Activated naive CD4-positive, alpha-beta T cell treated with anti-CD3 and anti-CD28 coated beads for 36 hours (primary cell): ENCODE data around the gene GPBAR1. TPM values are rescaled to one million over a fixed set of nuclear protein-coding genes. Genes with fewer than 3 reads are reported as not detected.

Experiments used
- CTCF ChIA-PET: fragments of 350-600 bp; sonication (Branson Sonifier 250); formaldehyde crosslinking; loops from one replicate; lab custom pipeline; 2021; ENCODE audit warnings: antibody characterized with exemption; lab: Charles Lee
- DNase-seq: peaks from one replicate; pipeline ENCODE4 v3.0.0-alpha.2; 2020
- H3K27ac Mint-ChIP-seq: one replicate; pipeline ENCODE4 v1.8.0; 2021; ENCODE audit warnings: mild to moderate bottlenecking, mixed read lengths
- H3K27me3 Mint-ChIP-seq: one replicate; pipeline ENCODE4 v1.8.0; 2021; ENCODE audit warnings: low read depth, mixed read lengths
- H3K36me3 Mint-ChIP-seq: one replicate; pipeline ENCODE4 v1.8.0; 2021; ENCODE audit warnings: low read depth, mixed read lengths
- H3K4me1 Mint-ChIP-seq: one replicate; pipeline ENCODE4 v1.8.0; 2021; ENCODE audit warnings: low read depth, mixed read lengths
- H3K4me3 Mint-ChIP-seq: one replicate; pipeline ENCODE4 v1.8.0; 2021; ENCODE audit warnings: mild to moderate bottlenecking, moderate library complexity, mixed read lengths
- H3K9me3 Mint-ChIP-seq: one replicate; pipeline ENCODE4 v1.8.0; 2021; ENCODE audit warnings: mixed read lengths
- intact Hi-C: fragments of 100-400 bp; cut with micrococcal nuclease; formaldehyde crosslinking; loops from one replicate; pipeline ENCODE4 v1.15.1; 2023
- total RNA-seq, 2 experiments: library from RNA; stranded (reverse); gene quantifications; one replicate each; pipeline ENCODE4 v1.2.3, GENCODE V29; 2021

GPBAR1 gene
- total RNA-seq, 2 experiments from 2014 or later: 0.10 TPM; not detected in 1

DNA sequence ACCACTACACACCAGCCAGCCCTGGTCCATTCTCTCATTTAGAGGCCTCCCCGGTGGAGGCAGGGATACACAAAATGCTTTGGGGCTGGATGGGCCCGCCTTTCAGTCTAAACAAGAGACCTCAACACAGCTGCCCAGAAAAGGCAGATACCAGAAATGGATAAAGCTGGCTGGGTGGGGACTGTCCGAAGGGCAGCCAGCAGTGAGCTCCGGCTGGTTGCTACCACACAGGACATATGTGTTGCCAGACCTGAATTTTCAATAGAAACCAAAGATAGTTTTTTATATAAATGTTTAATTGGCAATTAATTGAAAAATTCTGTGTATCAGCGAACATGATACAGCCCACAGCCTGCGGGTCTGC lies 1.4 kb downstream of the GPBAR1 start:
- no peak overlapping the region for H3K4me3 Mint-ChIP-seq
- peaks cover 10% of the 10 kb centered on the region for H3K36me3 Mint-ChIP-seq
- no peak for DNase-seq
- H3K9me3 Mint-ChIP-seq: no peaks in the 10 kb centered on the region
- CTCF ChIA-PET: interaction anchor here (0.8 kb wide), 1 partner anchor 11 kb away, joined by 3 read pairs; no protein-coding TSS in a partner anchor
- intact Hi-C loops: no loop called here
- H3K27ac Mint-ChIP-seq: no peak overlapping the region
- H3K27me3 Mint-ChIP-seq: no peaks in the 10 kb centered on the region
- peaks cover 19% of the 10 kb centered on the region for H3K4me1 Mint-ChIP-seq

DNA sequence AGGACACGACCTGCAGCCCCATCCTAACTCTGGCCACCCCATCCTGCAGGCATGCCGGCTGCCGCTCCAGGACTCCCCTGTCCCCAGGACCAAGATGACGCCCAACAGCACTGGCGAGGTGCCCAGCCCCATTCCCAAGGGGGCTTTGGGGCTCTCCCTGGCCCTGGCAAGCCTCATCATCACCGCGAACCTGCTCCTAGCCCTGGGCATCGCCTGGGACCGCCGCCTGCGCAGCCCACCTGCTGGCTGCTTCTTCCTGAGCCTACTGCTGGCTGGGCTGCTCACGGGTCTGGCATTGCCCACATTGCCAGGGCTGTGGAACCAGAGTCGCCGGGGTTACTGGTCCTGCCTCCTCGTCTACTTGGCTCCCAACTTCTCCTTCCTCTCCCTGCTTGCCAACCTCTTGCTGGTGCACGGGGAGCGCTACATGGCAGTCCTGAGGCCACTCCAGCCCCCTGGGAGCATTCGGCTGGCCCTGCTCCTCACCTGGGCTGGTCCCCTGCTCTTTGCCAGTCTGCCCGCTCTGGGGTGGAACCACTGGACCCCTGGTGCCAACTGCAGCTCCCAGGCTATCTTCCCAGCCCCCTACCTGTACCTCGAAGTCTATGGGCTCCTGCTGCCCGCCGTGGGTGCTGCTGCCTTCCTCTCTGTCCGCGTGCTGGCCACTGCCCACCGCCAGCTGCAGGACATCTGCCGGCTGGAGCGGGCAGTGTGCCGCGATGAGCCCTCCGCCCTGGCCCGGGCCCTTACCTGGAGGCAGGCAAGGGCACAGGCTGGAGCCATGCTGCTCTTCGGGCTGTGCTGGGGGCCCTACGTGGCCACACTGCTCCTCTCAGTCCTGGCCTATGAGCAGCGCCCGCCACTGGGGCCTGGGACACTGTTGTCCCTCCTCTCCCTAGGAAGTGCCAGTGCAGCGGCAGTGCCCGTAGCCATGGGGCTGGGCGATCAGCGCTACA lies 2.1 kb downstream of the GPBAR1 start:
- H3K4me3 Mint-ChIP-seq: no peak overlapping the region
- CTCF ChIA-PET: no interaction called here
- peaks cover 18% of the 10 kb centered on the region for H3K4me1 Mint-ChIP-seq
- intact Hi-C loops: no loop called here
- no peak overlapping the region for H3K27ac Mint-ChIP-seq
- no peak for DNase-seq
- H3K27me3 Mint-ChIP-seq: no peaks in the 10 kb centered on the region
- no peaks in the 10 kb centered on the region for H3K9me3 Mint-ChIP-seq
- H3K36me3 Mint-ChIP-seq: peaks cover 13% of the 10 kb centered on the region

DNA sequence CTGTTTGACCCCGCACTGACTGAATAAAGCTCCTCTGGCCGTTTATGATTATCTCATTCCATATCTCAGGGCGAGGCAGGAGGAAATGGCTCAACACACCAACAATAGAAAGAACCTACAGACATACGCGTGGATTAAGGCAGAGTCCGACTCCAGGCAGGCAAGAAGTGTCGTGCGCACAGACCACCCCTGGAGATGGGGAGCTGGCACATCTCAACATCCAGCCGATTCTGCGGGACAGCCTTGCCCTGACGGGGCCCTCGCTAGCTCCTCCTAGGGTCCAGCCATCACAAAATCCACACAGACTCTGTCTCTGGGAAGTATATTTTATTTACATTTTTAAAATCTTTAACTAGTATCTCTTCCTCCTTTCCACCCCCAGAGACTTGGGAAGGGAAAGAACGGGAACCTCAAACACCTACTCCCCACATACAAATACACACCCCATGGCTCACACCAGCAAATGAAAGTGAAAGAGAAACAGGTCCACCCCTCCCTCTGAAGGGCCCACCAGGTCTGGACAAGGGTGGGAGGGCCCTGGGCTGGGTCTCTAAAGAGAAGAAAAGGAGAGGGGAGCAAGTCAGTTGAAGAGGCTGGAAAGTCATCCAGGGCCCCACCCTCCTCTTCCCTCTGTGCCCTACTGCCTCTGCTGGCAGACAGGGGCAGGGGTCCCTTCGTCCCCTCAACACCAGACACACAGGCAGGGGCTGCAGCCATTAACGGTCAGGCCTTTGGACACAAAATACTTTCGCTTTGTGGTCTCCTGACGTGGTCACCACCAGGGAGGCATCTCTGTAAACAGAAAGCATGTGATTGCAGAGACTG lies 3.2 kb downstream of the GPBAR1 start:
- Mint-ChIP-seq H3K4me1 (peaks cover 16% of the 10 kb centered on the region), H3K9me3 (no peaks in the 10 kb centered on the region), H3K4me3 (no peak overlapping the region), H3K27me3 (no peaks in the 10 kb centered on the region), H3K27ac (peak overlapping the region; percentile 13), H3K36me3 (peaks cover 13% of the 10 kb centered on the region)
- no peak for DNase-seq
- CTCF ChIA-PET: interaction anchor here (0.7 kb wide), 1 partner anchor 8 kb away, joined by 3 read pairs; no protein-coding TSS in a partner anchor
- intact Hi-C loops: no loop called here

DNA sequence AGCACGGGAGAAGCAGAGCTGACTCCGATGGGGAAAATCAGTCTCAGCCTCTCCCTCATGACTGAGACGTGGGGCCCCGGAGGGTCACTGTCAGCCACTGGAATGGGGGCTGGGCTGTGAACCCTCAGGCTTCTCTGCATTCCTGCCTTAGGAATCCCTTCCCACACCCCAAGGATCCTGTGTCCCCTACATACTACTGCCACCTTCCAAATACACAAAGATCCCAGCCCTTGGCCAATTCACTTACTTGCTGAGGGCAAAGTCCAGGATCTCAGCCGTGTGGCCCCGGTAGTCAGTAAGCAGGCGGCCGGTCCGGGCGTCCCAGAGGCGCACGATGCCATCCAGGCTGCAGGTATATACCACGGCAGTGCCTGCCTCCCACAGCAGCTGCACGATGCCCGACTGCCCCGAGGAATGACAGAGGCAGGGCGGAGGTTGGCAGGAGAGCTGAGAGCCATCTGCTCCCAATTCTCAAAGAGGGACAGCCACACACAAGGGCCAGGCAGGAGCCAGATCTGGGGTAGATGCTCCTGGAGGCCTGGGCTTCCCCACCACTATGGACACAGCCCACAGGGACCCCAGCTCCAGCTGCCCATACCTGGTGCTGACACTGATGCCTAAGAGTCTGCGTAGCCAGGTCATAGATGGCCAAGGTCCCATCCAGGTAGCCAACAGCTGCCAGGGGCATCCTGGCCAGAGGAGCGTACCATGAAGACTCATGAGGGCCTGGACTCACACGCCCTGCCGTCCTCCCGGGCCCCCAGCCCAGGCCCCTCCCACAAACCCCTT lies 4.2 kb downstream of the GPBAR1 start:
- Mint-ChIP-seq H3K36me3 (peaks cover 19% of the 10 kb centered on the region), H3K27me3 (no peaks in the 10 kb centered on the region), H3K4me3 (no peak overlapping the region), H3K4me1 (peaks cover 21% of the 10 kb centered on the region), H3K9me3 (no peaks in the 10 kb centered on the region), H3K27ac (no peak overlapping the region)
- intact Hi-C loops: no loop called here
- no peak for DNase-seq
- CTCF ChIA-PET: no interaction called here

DNA sequence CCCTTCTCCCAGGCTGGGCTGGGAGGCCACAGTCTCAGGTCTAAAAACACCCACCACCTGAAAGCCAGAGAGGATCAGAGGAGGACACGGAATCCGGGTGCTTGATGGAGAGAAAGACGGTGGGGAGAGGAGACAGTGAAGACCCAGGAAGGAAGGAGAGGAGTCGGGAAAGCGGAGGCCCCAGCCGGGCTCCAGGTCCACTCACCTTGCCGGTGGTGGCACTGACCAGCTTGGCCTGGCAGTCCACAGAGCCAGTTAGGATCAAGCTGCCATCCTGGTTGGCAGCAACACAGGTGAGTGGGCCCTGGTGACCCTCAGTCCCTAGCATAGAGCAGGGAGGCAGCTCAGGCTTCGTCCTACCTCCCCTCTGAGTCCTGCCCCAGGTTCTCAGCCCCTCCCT lies 4.8 kb downstream of the GPBAR1 start:
- Mint-ChIP-seq H3K4me1 (peaks cover 21% of the 10 kb centered on the region), H3K27me3 (no peaks in the 10 kb centered on the region), H3K4me3 (no peak overlapping the region), H3K36me3 (peaks cover 19% of the 10 kb centered on the region), H3K9me3 (no peaks in the 10 kb centered on the region), H3K27ac (no peak overlapping the region)
- intact Hi-C loops: no loop called here
- DNase-seq: no peak
- CTCF ChIA-PET: no interaction called here

DNA sequence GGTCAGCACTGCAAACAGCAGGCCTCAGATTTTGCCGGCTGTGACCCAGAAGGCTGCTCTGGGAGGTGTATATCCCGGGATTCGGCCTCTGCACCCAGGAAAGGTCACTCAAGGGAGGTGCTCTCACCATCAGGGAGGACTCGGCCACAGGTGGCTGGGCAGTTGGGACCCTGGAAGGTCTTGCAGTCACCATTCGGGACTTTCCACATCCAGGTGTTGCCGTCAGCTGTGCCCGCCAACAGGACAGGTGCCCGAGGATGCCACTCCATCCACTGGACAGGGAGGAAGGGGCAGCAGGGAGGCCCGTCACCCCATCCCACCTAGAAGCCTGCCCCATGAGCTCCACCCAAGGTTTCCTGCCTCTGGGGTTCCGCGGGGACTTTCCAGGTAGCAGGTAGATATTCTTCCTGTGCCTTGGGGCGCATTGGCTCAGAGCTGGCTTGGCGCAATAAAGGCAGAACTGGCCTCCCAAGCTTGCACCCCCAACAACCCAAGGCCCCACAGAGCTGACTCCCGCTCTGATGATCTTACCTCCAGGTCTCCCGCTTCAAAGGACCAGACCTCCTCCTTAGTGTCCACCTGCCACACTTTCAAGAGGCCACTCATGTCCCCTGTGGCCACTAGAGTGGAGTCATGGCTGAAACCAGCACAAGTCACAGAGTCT lies 5.6 kb downstream of the GPBAR1 start:
- Mint-ChIP-seq H3K27ac (no peak overlapping the region), H3K4me1 (peaks cover 28% of the 10 kb centered on the region), H3K9me3 (no peaks in the 10 kb centered on the region), H3K36me3 (peaks cover 19% of the 10 kb centered on the region), H3K4me3 (no peak overlapping the region), H3K27me3 (no peaks in the 10 kb centered on the region)
- CTCF ChIA-PET: interaction anchor here (0.8 to 1.0 kb wide), 2 partner anchors 10 to 12 kb away, joined by 3 read pairs; no protein-coding TSS in a partner anchor
- no peak for DNase-seq
- intact Hi-C loops: no loop called here

DNA sequence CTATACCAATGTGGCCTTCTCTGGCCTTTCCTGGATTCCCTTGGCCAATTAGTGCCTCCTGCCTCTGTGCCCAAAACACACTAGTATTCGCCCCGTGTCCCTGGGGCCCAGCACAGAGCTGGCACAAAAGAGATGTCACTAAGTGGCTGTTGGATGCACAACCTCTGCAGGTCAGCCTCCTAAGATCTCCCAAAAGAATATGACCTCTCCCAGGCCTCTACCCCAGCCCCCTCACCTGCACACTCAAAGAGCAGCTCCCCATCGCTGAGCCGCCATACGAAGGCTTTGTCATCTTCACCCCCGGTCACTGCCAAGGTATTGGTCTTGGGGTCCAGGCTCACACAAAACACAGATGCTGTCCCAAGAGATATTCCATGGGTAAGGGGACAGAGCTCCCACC lies 6.4 kb downstream of the GPBAR1 start:
- no peaks in the 10 kb centered on the region for H3K27me3 Mint-ChIP-seq
- peaks cover 19% of the 10 kb centered on the region for H3K36me3 Mint-ChIP-seq
- peaks cover 36% of the 10 kb centered on the region for H3K4me1 Mint-ChIP-seq
- H3K9me3 Mint-ChIP-seq: no peaks in the 10 kb centered on the region
- no peak overlapping the region for H3K4me3 Mint-ChIP-seq
- no peak for DNase-seq
- H3K27ac Mint-ChIP-seq: no peak overlapping the region
- intact Hi-C loops: no loop called here
- CTCF ChIA-PET: interaction anchor here (0.8 to 1.1 kb wide), 3 partner anchors 9 to 82 kb away, joined by 3 to 4 read pairs (median 3); no protein-coding TSS in a partner anchor

DNA sequence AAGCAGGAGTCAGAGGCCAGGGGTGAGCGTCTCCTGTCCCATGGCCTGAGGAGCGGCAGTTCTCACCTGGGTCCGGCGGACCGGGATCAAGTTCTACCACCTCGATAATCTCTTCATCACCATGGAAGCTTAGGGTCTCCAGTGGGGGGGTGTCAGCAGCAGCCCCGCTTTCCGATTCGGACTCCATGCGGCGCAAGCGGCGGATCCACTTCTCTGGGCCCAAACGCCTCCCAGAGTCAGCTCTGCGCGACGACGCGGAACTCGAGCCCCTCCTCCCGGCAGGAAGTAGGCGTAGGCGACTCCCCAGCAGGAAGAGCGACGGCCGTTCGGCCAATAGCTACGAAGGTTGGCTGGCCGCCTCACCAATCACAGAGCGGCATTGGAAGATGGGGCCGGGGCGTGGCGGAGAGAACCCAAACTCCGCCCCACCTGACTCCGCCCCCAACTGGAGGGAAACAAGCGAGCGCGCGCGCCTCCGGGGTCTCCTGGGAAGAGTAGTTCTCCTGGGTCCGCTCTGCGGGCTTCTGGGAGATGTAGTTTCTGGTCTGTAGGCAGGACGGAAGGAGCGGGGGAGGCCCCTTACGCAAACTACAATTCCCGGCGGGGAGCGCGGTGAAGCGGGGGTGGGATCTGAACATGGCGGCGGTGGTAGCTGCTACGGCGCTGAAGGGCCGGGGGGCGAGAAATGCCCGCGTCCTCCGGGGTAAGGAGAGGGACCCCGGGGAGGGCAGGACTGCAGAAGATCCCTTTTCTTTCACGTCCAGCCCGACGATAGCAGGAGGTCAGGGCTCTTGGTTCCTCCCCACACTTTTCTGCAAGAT lies 9.3 kb downstream of the GPBAR1 start, which contains the start of the genes AAMP and PNKD:
Gene AAMP, minus strand, starts transcription at position 238 of the 821 bp plus-strand sequence. Its CDS starts 51 bp downstream, at position 187.
Gene PNKD, plus strand, starts transcription at position 620 of the 821 bp plus-strand sequence. Its CDS starts 17 bp downstream, at position 637.
- peak; percentile 100 for DNase-seq
- no peaks in the 10 kb centered on the region for H3K27me3 Mint-ChIP-seq
- peak within 1 kb of the TSS; percentile 80 for H3K4me3 Mint-ChIP-seq
- peaks cover 42% of the 10 kb centered on the region for H3K4me1 Mint-ChIP-seq
- intact Hi-C loops: loop anchor here (1.0 to 5.0 kb wide), 14 partner anchors 16 to 1118 kb away; partner anchors contain the start of genes BCS1L, CNOT9, RNF25 and STK36
- no peaks in the 10 kb centered on the region for H3K9me3 Mint-ChIP-seq
- CTCF ChIA-PET: interaction anchor here (0.6 to 7.4 kb wide), 10 partner anchors 11 to 86 kb away, joined by 3 to 214 read pairs (median 6); partner anchors contain the start of genes ARPC2 and TMBIM1
- H3K36me3 Mint-ChIP-seq: peaks cover 23% of the 10 kb centered on the region
- H3K27ac Mint-ChIP-seq: peak within 1 kb of the TSS; percentile 87

DNA sequence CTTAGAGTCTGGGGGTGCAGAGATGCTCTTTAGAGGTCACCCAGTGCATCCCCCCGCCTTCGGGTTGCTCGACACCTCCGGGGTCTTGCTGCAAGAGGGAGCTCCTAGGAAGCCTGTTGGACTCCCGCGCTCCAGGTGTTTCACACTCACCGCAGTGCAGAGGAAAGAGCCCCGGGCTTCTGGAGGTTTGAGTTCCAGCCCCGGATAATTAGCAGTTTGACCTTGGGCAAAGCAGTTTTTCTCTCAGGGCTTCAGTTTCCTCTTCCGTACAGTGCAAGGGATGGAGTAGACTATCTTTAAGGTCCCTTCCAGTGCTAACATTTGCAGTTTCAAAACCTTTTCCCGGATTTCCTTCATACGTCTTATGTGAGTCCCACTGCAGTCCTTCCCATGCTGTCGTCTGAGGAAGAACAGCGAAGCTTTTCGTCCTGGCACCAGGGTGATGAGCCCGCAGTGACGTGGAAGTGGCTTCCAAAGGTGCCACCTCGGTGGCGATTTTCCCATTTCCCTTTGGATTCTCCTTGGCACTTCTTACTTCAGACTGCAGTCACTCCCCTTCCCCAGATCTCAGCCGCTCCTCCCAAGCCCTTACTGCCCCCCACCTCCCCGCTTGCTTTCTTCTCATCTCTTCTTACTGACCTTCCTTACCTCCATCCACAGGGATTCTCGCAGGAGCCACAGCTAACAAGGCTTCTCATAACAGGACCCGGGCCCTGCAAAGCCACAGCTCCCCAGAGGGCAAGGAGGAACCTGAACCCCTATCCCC lies 10.1 kb downstream of the GPBAR1 start:
- H3K4me3 Mint-ChIP-seq: peak overlapping the region; percentile 80
- intact Hi-C loops: loop anchor here (1.0 to 5.0 kb wide), 14 partner anchors 15 to 1117 kb away; partner anchors contain the start of genes BCS1L, CNOT9, RNF25 and STK36
- peak; percentile 21 for DNase-seq
- H3K36me3 Mint-ChIP-seq: peaks cover 20% of the 10 kb centered on the region
- CTCF ChIA-PET: interaction anchor here (0.6 to 7.4 kb wide), 15 partner anchors 12 to 125 kb away, joined by 3 to 214 read pairs (median 5); partner anchors contain the start of gene TMBIM1
- peak overlapping the region; percentile 87 for H3K27ac Mint-ChIP-seq
- no peaks in the 10 kb centered on the region for H3K9me3 Mint-ChIP-seq
- no peaks in the 10 kb centered on the region for H3K27me3 Mint-ChIP-seq
- peaks cover 42% of the 10 kb centered on the region for H3K4me1 Mint-ChIP-seq

DNA sequence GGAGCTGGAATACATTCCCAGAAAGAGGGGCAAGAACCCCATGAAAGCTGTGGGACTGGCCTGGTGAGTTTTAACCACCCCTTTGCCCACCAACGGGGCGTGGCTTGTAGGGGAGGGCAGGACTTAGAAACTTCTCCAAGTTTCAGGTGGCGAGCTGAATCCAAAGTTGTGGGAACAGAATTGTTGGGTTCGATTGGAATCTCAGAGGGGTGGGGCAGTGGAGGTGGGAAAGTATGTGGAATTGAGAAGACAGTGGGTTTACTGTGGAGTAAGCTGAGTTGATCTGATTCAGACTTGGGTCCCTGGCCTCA lies 10.6 kb downstream of the GPBAR1 start:
- no peaks in the 10 kb centered on the region for H3K9me3 Mint-ChIP-seq
- H3K4me3 Mint-ChIP-seq: peak overlapping the region; percentile 80
- H3K27me3 Mint-ChIP-seq: no peaks in the 10 kb centered on the region
- CTCF ChIA-PET: interaction anchor here (0.7 to 7.4 kb wide), 14 partner anchors 7 to 125 kb away, joined by 3 to 214 read pairs (median 4); partner anchors contain the start of gene TMBIM1
- peaks cover 18% of the 10 kb centered on the region for H3K36me3 Mint-ChIP-seq
- DNase-seq: no peak
- H3K27ac Mint-ChIP-seq: no peak overlapping the region
- intact Hi-C loops: loop anchor here (2.0 to 5.0 kb wide), 2 partner anchors 135 to 626 kb away; no protein-coding TSS in a partner anchor
- peaks cover 40% of the 10 kb centered on the region for H3K4me1 Mint-ChIP-seq
